COLO829 (cell line): Measurements from ENCODE around the gene ANKUB1.

Experiments
- DNase-seq: peaks from one replicate; pipeline ENCODE4 v3.0.0; 2012; ENCODE audit warnings: low spot score

Gene ANKUB1

GRCh38 chr3:149763565-149764195, 28.7 kb downstream of the ANKUB1 start:
- DNase-seq: no peak

DNA sequence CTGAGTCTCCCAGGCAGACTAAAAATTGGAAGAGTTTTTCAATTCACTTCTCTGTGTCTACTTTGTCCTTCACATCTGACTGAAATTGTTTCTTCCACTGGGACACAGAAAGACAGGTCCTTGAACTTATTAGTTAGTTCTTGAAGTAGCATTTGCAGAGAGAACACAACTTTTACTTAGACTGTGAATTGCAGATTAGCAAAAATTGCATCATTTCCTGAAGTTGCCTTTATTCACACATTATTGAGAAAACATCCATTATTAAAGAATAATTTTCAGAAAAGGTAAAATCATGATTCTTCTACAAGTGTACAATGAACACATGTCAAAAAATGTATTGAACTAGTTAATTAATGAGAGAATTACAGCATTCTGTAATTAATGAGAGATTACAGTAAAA, 38.6 kb downstream of the ANKUB1 start:
- no peak for DNase-seq

GRCh38 chr3:149752788-149753136, 39.6 kb downstream of the ANKUB1 start:
- peak; percentile 19 for DNase-seq

DNA sequence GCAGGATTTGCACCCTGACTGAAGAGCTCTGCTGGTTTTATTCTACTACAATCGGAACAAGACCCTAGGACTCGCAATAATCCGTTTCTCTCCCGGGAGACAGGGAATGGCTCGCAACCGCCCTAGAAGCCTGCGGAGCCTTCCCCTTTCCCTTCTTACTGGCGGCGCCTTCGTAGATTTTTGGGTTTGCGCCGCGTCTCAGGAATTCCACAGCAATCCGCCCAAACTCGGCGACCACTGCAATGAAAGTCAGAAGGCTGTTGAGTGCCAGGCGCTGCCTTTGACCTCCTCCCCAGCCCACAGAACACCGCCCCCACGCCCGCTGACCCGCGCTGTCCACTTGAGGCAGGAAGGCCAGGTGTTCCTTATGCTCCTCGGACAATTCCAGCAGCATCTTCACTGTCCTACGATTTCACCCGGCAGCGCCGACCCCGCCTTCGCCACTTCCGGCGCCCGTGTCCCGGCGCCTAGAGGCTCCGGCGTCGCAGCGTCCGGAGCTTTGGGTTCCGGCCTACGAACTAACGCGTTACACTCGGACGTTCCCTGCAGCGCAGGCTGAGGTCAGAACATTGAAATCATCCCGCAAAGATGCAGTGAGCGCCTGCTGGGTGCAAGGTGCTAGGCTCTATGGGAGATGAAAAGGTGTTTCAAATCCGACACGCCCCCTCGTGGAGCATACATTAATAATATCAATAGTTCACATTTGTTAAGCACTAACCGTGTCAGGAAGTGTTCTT, 40.1 kb downstream of the ANKUB1 start, which contains the start of gene COMMD2:
COMMD2 (minus strand) TSS at position 439 of the 737 bp plus-strand sequence; CDS start at position 394, 45 bp downstream.
- peak; percentile 84 for DNase-seq

DNA sequence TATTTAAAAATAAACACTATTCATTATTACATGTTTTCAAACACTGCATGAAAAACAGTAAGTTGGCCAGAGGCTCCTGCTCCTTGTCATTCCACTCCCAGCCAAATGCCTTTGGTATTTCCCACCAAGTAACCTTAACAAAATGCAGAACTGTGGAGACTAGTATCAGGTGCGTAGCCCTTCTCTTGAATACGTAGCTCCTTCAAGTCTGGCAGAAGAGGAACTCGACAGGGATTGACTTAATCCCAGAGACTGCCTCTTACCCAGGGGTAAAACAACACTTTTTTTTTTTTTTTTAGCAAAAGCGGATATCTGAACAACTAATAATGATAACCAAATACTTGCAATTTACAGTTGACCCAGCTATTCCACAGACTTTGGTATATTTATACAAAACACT, 40.8 kb downstream of the ANKUB1 start:
- no peak for DNase-seq

- DNase-seq: no peak
Measured at GRCh38 chr3:149744606-149745005, 47.7 kb downstream of the ANKUB1 start.

DNA sequence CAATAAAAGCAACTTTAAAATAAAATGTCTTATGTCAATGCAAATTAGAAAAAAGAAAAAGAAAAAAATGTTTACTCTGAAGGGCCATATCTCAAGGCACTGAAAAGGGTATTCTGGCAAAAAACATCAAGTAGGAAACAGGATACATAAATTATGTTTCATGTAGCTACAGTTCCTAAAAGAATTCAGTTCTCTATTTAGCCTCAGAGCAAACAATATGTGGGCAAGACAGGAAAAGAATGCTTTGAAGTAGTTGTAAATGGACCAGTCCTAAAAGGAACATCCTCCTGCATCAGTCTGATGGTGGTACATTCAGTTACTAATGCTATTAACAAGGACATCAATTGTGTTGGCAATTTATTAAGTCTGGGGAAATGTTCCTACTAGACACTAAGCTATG, 48.2 kb downstream of the ANKUB1 start:
- no peak for DNase-seq

- no peak for DNase-seq
Measured at GRCh38 chr3:149739396-149739795, 53.0 kb downstream of the ANKUB1 start.

GRCh38 chr3:149738876-149739275, 53.5 kb downstream of the ANKUB1 start:
- no peak for DNase-seq

- DNase-seq: no peak
Measured at GRCh38 chr3:149736953-149737205, 55.5 kb downstream of the ANKUB1 start.

DNA sequence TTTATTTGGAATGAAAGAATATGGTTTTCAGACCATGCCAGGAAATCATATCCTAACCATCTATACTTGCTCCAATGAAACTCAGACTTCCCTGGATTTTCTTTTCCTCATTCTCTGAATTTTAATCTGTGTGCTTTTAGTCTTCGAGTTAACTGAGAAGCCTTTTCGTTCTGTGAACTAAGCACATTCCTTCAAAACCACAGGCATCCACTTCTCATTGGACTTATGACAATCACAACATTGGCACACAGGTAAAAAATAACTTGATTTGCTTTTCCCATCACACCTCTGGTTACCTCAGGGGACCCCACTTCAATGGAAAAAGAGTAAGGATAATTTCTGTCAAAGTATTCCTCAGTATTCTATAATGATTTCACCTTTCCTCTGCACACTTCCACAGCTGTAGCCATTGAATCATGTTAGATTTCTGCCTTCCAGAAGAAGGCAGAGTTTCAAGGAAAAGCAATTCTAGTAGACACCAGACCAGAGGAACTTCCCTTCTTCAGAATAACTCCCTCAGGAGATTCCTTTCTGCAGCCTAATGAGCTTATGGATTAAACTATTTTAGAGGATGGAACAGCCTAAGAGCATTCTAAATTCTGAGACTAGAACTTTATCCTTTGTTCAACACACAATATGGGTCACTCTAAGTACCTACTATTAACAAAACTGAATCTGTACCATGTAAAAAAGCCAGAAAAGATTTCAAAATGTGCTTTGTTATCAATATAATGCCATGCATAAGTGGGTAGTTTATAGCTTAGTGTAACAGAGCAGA, 56.0 kb downstream of the ANKUB1 start:
- no peak for DNase-seq

GRCh38 chr3:149732234-149732633, 60.1 kb downstream of the ANKUB1 start:
- DNase-seq: no peak

- no peak for DNase-seq
Measured at GRCh38 chr3:149727656-149728055, 64.7 kb downstream of the ANKUB1 start.

DNA sequence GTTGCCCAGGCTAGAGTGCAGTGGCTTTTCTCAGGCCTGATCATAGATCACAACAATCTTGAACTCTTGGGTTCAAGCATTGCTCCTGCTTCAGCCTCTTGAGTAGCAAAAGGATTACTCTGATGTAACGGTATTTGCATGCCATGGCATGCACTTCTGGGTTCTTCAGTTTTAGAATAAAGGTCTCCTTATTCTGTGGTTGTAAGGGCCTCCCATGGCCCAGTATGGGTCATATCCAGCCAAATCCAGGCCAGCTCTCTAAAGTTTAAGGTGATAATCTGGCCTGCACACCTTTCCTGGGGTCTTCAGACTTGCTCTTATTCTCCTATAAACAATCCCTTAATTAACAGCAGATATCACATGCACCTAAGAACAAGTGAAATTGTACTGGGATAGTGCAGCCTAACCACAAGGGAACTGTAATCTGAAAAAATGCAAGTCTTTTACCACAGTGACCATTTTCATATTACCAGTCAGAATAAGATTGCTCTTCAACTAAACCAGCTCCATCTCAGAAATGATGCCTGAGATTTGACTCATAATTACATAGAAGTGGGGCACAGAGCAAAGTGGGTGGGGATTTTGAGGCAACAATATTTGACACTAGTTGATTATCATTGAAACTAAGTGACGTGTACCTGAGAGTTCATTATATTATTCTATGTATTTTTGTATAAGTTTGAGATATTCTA, 65.5 kb downstream of the ANKUB1 start:
- no peak for DNase-seq

DNA sequence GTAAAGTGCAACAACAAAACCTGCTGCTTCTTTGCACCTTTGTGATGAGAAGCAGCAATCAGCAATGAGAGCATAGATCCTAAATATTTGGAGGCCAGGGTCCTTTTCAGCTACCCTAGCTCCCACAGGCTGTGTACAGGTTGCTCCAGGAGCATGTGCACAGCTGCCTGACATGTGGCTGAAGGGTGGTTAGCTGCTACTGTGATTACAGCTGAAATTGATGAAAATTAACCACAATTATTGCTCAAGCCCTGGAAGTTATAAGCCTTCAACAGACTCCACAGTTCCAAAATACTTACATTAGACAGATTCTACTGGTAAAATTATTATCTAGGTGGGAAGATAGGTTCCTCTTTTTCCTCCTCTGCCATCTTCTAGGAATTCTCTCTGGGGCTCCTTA, 68.6 kb downstream of the ANKUB1 start:
- DNase-seq: no peak

GRCh38 chr3:149720918-149721317, 71.4 kb downstream of the ANKUB1 start:
- no peak for DNase-seq

DNA sequence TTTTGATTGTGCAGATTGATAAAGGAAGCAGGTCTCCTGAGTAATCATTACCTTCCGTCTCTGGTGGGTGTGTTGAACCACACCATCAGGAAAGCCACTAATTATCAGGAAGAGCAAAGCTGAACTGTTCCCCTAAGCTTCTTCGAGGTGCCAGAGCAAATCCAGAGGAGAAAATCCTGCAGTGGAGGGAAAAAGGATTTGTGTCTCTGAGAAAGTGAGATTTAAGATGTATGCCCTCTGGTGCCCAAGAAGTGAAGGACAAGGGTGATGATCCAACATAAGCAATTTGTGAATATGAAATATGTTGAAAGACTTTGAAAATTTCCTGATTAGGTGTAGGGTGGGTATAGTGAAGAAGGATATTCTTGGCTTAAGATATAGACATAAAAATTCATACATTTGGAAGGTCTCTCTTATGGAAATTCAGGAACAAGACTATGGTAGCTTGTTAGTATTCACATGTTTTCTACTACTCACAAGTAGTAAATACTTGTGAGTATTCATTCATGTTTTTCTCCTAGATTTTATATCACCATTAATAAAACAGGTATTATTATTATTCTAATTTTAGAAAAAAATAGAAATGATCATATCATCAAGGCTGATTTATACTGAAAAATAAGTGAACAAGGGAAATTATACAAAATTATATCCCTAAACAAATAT, 74.8 kb downstream of the ANKUB1 start:
- peak; percentile 68 for DNase-seq

GRCh38 chr3:149716984-149717383, 75.4 kb downstream of the ANKUB1 start:
- no peak for DNase-seq

- DNase-seq: no peak
Measured at GRCh38 chr3:149715247-149715646, 77.1 kb downstream of the ANKUB1 start.

DNA sequence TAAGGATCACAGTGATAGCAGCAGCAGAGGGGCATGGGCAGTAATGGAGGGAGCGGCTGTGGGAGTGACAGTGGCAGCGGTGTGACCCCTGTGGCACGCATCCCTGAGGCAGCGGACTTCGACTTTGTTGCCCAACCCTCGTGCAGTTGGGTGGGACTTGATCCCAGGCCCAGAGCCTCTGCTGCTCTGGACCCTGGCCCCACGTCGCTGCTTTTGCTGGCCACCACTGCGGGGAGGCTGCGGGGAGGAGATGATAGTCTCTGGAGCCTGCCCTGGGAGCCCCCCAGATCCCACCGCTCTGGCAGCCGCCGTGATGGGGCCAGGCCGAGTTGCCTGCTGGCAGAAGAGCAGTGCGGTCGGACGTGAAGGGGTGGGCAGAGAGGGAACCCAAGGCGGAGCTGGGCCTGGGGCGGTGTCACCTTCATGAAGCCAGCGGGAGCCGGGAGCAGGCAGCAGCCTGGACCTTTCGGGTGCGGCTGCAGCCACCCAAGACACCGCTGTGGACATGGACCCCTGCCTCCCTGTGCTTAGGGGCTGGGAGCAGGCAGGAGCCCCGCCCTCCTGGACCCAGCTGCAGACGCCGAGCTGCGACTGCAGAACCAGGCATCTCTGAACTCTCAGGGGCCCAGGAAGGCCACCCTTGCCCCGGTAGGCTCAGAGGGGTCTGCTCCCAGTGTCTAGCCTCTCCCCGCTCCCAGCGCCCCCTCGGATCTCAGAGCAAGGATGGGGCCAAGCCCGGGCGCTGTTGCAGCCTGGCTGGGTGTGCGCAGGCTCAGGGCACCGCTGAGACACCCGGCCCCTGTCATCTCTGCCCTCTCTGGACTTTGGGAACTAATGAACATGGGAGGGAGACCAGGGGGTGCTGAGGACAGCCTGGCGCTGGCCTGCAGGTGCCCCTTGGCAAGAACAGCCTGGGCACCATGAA, 78.4 kb downstream of the ANKUB1 start:
- no peak for DNase-seq
